Mononuclear cell (primary cell): Measurements from ENCODE around the gene TIMM22. TPM values are rescaled to one million over a fixed set of nuclear protein-coding genes. Genes with fewer than 3 reads are reported as not detected.

Experiments used
- H3K27me3 ChIP-seq: 2 replicates; pipeline ENCODE4 v1.6.0; 2011; ENCODE audit warnings: low read length, control low read depth; ENCODE audit not compliant: insufficient read depth
- H3K4me1 ChIP-seq: 2 replicates; pipeline ENCODE4 v1.5.1; 2011; ENCODE audit warnings: mild to moderate bottlenecking, low read length, control low read depth; ENCODE audit not compliant: insufficient read depth
- H3K4me3 ChIP-seq: 2 replicates; pipeline ENCODE4 v1.5.1; 2011; ENCODE audit warnings: mild to moderate bottlenecking, low read length, moderate library complexity
- H3K9me3 ChIP-seq: 2 replicates; pipeline ENCODE4 v1.5.1; 2011; ENCODE audit warnings: low read depth, mild to moderate bottlenecking, control low read depth, low read length
- total RNA-seq: library from RNA; depleted of rRNA; stranded (reverse); fragments of >200 nt; gene quantifications from one replicate; pipeline ENCODE4 v1.2.3, GENCODE V29; 2012

The TIMM22 gene
- total RNA-seq, 1 donor = 9.4 TPM

GRCh38 chr17:1012823-1013728 lies 16.1 kb downstream of the TIMM22 start:
- H3K4me1 ChIP-seq = no peaks in the 10 kb centered on the region
- no peaks in the 10 kb centered on the region for H3K9me3 ChIP-seq
- H3K27me3 ChIP-seq = no peaks in the 10 kb centered on the region
- no peak overlapping the region for H3K4me3 ChIP-seq

GRCh38 chr17:1013729-1014090 lies 16.8 kb downstream of the TIMM22 start:
- Histone ChIP-seq H3K4me3 (no peak overlapping the region), H3K9me3 (no peaks in the 10 kb centered on the region), H3K27me3 (no peaks in the 10 kb centered on the region), H3K4me1 (no peaks in the 10 kb centered on the region)

- no peaks in the 10 kb centered on the region for H3K27me3 ChIP-seq
- no peaks in the 10 kb centered on the region for H3K4me1 ChIP-seq
- no peaks in the 10 kb centered on the region for H3K9me3 ChIP-seq
- H3K4me3 ChIP-seq = no peak overlapping the region
Measured at GRCh38 chr17:1018547-1018946, 21.6 kb downstream of the TIMM22 start.

GRCh38 chr17:1019451-1019850 lies 22.5 kb downstream of the TIMM22 start:
- Histone ChIP-seq H3K4me1 (no peaks in the 10 kb centered on the region), H3K4me3 (no peak overlapping the region), H3K9me3 (no peaks in the 10 kb centered on the region), H3K27me3 (no peaks in the 10 kb centered on the region)

GRCh38 chr17:1021147-1021546 lies 24.2 kb downstream of the TIMM22 start:
- Histone ChIP-seq H3K4me1 (no peaks in the 10 kb centered on the region), H3K4me3 (no peak overlapping the region), H3K9me3 (no peaks in the 10 kb centered on the region), H3K27me3 (no peaks in the 10 kb centered on the region)

GRCh38 chr17:1022278-1023024 lies 25.5 kb downstream of the TIMM22 start:
- H3K4me1 ChIP-seq = no peaks in the 10 kb centered on the region
- H3K4me3 ChIP-seq = no peak overlapping the region
- no peaks in the 10 kb centered on the region for H3K9me3 ChIP-seq
- no peaks in the 10 kb centered on the region for H3K27me3 ChIP-seq

- H3K4me1 ChIP-seq = no peaks in the 10 kb centered on the region
- no peaks in the 10 kb centered on the region for H3K27me3 ChIP-seq
- H3K9me3 ChIP-seq = no peaks in the 10 kb centered on the region
- no peak overlapping the region for H3K4me3 ChIP-seq
Measured at GRCh38 chr17:1024076-1024475, 27.1 kb downstream of the TIMM22 start.

- Histone ChIP-seq H3K27me3 (no peaks in the 10 kb centered on the region), H3K4me3 (no peak overlapping the region), H3K9me3 (no peaks in the 10 kb centered on the region), H3K4me1 (no peaks in the 10 kb centered on the region)
Measured at GRCh38 chr17:1025733-1026598, 29.0 kb downstream of the TIMM22 start.

GRCh38 chr17:1026599-1026975 lies 29.7 kb downstream of the TIMM22 start:
- H3K27me3 ChIP-seq = no peaks in the 10 kb centered on the region
- H3K9me3 ChIP-seq = no peaks in the 10 kb centered on the region
- H3K4me3 ChIP-seq = no peak overlapping the region
- H3K4me1 ChIP-seq = no peaks in the 10 kb centered on the region

GRCh38 chr17:1027044-1027443 lies 30.1 kb downstream of the TIMM22 start:
- no peaks in the 10 kb centered on the region for H3K27me3 ChIP-seq
- no peak overlapping the region for H3K4me3 ChIP-seq
- H3K4me1 ChIP-seq = no peaks in the 10 kb centered on the region
- H3K9me3 ChIP-seq = no peaks in the 10 kb centered on the region

GRCh38 chr17:1029196-1029921 lies 32.4 kb downstream of the TIMM22 start:
- Histone ChIP-seq H3K4me3 (no peak overlapping the region), H3K27me3 (no peaks in the 10 kb centered on the region), H3K4me1 (no peaks in the 10 kb centered on the region), H3K9me3 (no peaks in the 10 kb centered on the region)

- H3K9me3 ChIP-seq = no peaks in the 10 kb centered on the region
- H3K27me3 ChIP-seq = no peaks in the 10 kb centered on the region
- no peaks in the 10 kb centered on the region for H3K4me1 ChIP-seq
- no peak overlapping the region for H3K4me3 ChIP-seq
Measured at GRCh38 chr17:1029922-1030644, 33.2 kb downstream of the TIMM22 start.

GRCh38 chr17:1030684-1031532 lies 34.0 kb downstream of the TIMM22 start:
- no peak overlapping the region for H3K4me3 ChIP-seq
- no peaks in the 10 kb centered on the region for H3K4me1 ChIP-seq
- no peaks in the 10 kb centered on the region for H3K27me3 ChIP-seq
- no peaks in the 10 kb centered on the region for H3K9me3 ChIP-seq
